Measurements from ENCODE around the gene UGGT1.
A peak's percentile ranks its signal among the peaks of the same experiment; 100 is the strongest.
"Not testable (repeated sequence)": the region's sequence is repeated elsewhere in the genome, so short reads cannot be mapped to it uniquely, and the experiment has no call there.

UGGT1 gene

DNA sequence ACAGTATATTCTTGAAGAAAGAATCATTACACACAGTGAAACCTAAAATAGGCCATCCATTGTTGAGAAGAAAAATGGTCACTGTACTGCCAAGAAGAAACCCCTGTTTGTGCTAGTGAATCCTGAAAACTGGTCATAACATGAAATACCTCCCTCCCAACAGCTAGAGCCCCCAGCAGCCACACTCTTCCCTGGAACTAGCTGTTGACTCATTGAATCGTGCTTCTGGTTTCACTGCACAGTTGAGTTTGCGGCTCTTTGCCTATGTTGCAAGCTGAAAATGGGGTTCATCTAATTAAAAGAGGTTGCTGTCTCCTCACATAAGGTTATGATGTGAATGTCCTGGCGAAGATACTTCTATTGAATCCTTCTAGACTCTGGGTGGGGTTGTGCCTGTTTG is 86.3 kb downstream of the UGGT1 start:
- FAIRE-seq, result no peak

- FAIRE-seq, result no peak
Measured at GRCh38 chr2:128178149-128178649, 87.2 kb downstream of the UGGT1 start.

GRCh38 chr2:128178650-128179460 is 87.9 kb downstream of the UGGT1 start:
- FAIRE-seq, result no peak

- FAIRE-seq, result no peak
Measured at GRCh38 chr2:128179461-128179755, 88.4 kb downstream of the UGGT1 start.

GRCh38 chr2:128180031-128180430 is 89.0 kb downstream of the UGGT1 start:
- no peak for FAIRE-seq

DNA sequence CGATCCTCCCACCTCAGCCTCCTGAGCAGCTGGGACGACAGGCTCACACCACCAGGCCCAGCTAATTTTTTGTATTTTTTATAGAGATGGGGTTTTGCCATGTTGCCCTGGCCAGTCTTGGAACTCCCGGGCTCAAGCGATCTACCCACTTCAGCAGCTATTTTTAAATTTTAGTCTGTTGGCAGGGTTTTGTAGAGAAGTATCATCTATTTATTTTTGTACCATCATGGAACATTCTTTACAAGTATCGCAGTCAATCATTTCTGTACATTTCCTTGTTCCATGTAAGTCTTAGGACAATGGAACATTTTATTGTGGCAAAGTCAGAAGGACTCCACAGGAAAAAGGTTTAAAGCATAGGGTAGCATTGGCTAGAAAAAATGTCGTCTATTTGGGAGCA is 94.6 kb downstream of the UGGT1 start:
- FAIRE-seq, result no peak

DNA sequence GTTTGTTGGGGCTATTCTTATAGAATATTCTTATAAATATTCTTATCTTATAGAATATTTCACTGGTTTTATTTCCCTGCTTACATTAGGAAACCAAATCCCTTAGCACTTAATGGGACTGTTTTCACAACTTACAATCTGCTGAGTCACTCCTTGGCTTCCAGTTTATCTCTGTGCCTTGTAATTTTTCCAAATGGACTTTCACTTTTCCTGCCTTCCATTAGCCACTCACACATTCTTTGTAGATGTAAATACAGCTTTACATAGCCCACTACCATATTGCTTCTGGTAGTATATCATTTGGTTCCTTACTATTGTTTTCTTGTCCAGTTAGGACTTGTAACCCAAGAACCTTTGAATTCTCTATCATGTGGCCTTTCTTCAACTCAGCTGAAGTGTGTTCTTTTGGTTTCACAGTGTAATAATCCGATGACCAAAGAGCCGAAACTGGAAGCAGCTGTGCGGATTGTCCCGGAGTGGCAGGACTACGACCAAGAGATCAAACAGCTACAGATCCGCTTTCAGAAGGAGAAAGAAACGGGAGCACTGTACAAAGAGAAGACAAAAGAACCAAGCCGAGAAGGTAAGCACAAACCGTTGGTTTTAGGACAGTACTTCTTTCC is 96.1 kb downstream of the UGGT1 start:
- FAIRE-seq, result no peak

DNA sequence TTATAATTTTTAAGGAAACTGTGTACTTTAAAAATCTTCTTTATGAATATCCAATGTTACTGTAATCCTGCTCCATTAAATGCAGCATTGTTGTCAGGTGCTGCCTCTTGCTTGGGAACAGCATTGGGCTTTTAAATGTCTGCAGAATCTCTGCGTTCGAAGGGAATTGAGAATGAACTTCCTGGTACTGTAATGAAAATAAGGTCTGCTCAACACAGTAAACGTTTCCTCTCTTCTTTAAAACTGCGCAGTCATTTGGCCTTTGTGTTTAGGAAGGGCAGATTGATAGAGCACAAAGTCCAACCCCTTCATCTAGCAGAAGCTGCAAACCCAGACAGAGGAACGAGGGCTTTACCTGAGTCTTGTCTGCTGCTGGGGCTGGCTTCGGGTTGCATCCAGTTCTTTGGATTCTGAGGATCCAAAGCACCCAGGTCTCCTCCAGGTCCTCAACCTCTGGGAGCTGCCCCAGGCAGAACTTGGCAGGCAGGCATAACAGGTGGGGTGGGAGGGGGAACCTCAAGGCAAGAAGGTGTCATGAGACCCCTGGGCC is 104.5 kb downstream of the UGGT1 start:
- FAIRE-seq, result no peak

- FAIRE-seq, result no peak
Measured at GRCh38 chr2:128196026-128196425, 105.0 kb downstream of the UGGT1 start.

DNA sequence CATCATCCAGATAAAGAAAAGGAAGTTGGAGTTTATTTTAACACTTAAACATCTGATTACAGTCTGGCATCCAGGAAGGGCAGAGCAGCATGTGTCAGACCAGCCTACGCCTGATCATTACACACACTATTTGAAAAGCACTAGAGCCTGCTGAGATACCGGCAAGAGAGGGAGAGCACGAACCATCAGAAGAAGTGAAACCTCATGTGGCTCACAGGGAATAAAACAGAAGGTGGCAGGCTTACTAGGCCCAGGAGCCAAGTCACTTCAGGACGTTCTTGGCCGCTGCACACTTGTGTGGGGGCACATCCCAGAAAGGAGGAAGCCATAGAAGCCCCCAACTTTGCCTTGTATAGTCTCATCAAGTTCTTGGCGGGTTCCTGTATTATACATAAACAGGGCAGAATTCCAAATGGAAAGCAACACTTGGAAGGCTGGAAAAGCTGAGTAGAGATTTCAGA is 105.5 kb downstream of the UGGT1 start:
- FAIRE-seq, result peak; percentile 93

- no peak for FAIRE-seq
Measured at GRCh38 chr2:128197059-128197458, 106.1 kb downstream of the UGGT1 start.

DNA sequence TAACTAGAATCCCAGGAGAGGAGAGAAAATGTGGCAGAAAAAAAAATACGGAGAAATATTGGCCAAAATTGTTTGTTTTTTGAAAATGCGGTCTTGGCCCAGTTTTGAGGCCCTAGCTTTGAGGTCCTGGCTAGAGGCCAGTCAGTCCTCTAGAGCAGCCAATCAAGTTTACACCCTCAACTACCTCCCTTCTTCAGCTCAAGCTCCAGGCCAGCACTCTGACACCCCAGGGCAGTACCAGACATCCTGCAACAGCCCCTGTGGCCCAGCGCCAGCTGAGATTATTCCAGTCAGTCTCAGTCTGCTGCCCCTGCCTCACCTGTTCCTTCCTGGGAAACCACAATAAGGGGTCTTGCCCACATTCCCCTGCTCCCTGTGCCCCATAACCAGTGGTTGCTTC is 107.7 kb downstream of the UGGT1 start:
- no peak for FAIRE-seq

DNA sequence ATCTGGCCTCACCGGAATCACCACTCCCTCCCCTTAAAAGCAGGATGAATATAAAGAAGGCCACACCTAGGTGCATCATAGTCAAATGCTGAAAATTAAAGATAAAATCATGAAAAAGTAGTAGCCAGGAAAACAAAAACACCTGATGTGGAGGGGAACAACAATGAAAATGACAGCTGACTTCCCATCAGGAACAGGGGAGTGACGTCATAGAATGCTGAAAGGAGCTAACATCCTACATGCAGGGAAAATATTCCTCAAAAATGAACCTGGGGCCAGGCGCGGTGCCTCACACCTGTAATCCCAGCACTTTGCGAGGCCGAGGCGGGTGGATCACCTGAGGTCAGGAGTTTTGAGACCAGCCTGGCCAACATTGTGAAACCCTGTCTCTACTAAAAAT is 108.1 kb downstream of the UGGT1 start:
- FAIRE-seq, result no peak

DNA sequence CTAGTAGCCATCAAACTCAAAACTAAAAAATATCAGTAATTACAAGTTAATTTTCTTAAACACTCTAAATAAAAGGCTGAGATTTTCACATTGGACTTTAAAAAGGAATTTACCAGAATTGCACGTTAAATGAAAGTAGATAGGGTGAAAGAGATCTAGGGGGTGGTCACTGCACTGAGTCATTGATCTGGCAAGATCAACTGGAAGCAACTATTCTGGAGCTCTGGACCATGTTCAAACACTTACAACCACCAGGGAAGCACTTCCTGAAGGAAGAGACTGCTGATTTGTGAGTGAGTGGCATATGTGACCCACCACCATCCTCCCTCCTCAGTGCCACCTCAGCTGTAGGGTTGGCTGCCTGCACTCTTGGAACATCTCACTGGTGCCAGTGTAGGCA is 111.8 kb downstream of the UGGT1 start:
- FAIRE-seq, result no peak

- FAIRE-seq, result no peak
Measured at GRCh38 chr2:128206245-128206644, 115.2 kb downstream of the UGGT1 start.

GRCh38 chr2:128208023-128208422 is 117.0 kb downstream of the UGGT1 start:
- FAIRE-seq, result no peak

GRCh38 chr2:128208631-128209324 is 117.8 kb downstream of the UGGT1 start:
- FAIRE-seq, result not testable (repeated sequence)

DNA sequence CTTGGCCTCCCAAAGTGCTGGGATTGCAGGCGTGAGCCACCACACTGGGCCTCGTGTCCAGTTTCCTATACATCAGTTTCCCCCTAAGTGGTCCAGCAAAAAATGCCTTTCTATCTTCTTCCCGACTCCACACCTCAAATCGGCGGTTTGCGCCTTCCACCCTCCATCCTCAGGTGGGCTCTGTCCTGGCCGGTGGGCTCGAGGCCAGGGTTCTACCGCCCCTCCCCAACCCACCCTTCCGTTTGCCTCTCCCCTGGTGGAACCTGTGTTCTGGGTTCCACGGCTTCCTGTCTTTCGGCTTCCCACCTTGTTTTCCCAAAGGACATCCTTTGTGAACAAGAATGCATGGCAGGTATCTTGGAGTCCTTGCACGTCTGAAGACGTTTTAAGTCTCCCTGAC is 123.3 kb downstream of the UGGT1 start:
- FAIRE-seq, result no peak

GRCh38 chr2:128214866-128215460 is 124.0 kb downstream of the UGGT1 start:
- FAIRE-seq, result no peak

DNA sequence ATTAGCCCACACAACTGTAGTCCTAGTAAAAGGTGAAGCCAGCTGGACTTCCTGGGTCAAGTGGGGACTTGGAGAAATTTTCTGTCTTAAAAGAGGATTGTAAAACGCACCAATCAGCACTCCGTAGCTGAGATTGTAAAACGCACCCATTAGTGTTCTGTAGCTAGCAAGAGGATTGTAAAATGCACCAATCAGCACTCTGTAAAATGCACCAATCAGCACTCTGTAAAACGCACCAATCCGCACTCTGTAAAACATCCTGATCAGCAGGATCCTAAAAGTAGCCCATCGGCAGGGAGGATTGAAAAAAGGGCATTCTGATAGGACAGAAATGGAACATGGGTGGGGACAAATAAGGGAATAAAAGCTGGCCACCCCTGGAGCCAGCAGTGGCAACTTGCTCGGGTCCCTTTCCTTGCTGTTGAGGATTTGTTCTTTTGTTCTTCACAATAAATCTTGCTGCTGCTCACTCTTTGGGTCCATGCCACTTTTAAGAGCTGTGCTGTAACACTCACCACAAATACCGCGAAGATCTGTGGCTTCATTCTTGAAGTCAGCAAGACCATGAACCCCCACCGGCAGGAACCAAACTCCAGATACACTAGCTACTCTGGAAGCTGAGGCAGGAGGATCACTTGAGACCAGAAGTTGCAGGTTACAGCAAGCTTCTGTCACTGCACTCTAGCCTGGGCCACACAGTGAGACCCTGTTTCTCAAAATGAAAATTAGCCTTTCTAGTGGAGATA is 125.1 kb downstream of the UGGT1 start:
- FAIRE-seq, result no peak

DNA sequence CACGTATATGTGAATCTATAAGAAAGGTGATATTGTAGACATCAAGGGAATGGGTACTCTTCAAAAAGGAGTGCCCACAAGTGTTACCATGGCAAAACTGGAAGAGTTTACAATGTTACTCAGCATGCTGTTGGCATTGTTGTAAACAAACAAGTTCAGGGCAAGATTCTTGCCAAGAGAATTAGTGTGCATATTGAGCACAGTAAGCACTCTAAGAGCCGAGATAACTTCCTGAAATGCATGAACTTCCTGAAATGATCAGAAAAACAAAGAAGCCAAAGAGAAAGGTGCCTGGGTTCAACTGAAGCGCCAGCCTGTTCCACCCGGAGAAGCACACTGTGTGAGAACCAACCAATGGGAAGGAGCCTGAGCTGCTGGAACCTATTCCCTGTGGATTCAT is 126.7 kb downstream of the UGGT1 start:
- no peak for FAIRE-seq

- no peak for FAIRE-seq
Measured at GRCh38 chr2:128219891-128220290, 128.9 kb downstream of the UGGT1 start.

Data from islet of Langerhans (tissue), 1 donor.